Measurements from ENCODE around the gene STAB2. TPM values are rescaled to one million over a fixed set of nuclear protein-coding genes. Genes with fewer than 3 reads are reported as not detected.

Gene STAB2
- polyA plus RNA-seq, 1 of the 3 experiments (the other 2 are of a cell fraction) = not detected

DNA sequence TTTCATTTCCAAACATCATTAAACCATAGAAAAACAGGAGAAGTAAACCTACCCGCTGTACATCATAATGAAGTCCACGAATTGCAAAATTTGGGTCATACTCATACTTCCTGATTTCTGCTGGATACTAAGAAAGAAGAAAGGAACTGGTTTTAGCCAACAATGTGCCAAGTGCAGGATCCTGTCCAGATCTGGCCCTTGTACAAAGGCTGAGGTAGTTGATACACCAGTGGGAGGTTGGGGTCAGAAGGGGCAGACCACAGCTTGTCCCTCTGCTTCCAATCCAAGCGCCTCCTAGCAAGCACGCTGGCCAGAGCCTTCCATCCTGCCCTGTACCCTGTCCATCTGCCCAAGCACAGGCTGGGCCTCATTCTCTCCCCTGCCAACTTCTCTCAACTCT lies 219.7 kb downstream of the STAB2 start:
- Histone ChIP-seq H3K4me3 (ENCODE audit: low read depth in 2 of 2, low read length in 1 of 2) (no peak overlapping the region), H3K4me1 (ENCODE audit: control insufficient read depth in 1 of 2, insufficient read depth in 2 of 2, low read depth in 1 of 2, low read length in 1 of 2) (peaks cover 3 to 32% of the 10 kb centered on the region in 2 experiments; a peak in 3 of 4 replicates), H3K36me3 (replicated peaks in 1 of 2; ENCODE audit: control insufficient read depth in 1 of 2, insufficient read depth in 2 of 2, low read length in 1 of 2) (peaks cover 7 to 9% of the 10 kb centered on the region in 2 experiments), H3K27ac (ENCODE audit: low read depth in 2 of 2, low read length in 1 of 2) (peak overlapping the region in 1 of 2 experiments; percentile 94; a peak in 1 of 4 replicates), H3F3A (replicated peaks; ENCODE audit: insufficient read depth) (peaks cover 25% of the 10 kb centered on the region), H4K20me1 (ENCODE audit: insufficient read depth) (no peaks in the 10 kb centered on the region), H3K9me3 (no peaks in the 10 kb centered on the region), H3K27me3 (ENCODE audit: insufficient read depth) (no peaks in the 10 kb centered on the region), H3K9ac (no peak overlapping the region), H2AFZ (ENCODE audit: low read depth) (no peak overlapping the region), H3K4me2 (no peak overlapping the region), H3K79me2 (ENCODE audit: insufficient read depth) (peaks cover 31% of the 10 kb centered on the region; the same call in 1 of the 2 replicates), H3K9me2 (no peaks in the 10 kb centered on the region)
- no peak for DNase-seq
- ChIA-PET POLR2A (no interaction called here), CTCF (no interaction called here)
- TF ChIP-seq ELF1 (IDR thresholded peaks at IDR 0.05) (peak; percentile 39; the same call in 1 of the 2 replicates), TAF1 (IDR thresholded peaks at IDR 0.05; ENCODE audit: borderline replicate concordance, low read depth, low read length) (no peak), EP300 (IDR thresholded peaks at IDR 0.05; ENCODE audit: borderline replicate concordance in 1 of 2, low read depth in 1 of 2, low read length in 1 of 2) (peak in 1 of 2 experiments; percentile 92; a peak in 1 of 4 replicates), RXRA (IDR thresholded peaks at IDR 0.05; ENCODE audit: borderline replicate concordance, low read depth) (peak; percentile 89), RAD21 (IDR thresholded peaks at IDR 0.05; ENCODE audit: low read length) (no peak), FOSL2 (IDR thresholded peaks at IDR 0.05; ENCODE audit: borderline replicate concordance, low read depth) (no peak), NFIC (IDR thresholded peaks at IDR 0.05; ENCODE audit: borderline replicate concordance) (peak; percentile 97), SIN3A (IDR thresholded peaks at IDR 0.05; ENCODE audit: borderline replicate concordance, low read depth, low read length) (0 out of 2 replicates have a peak, but pooled peaks have one; percentile 64), MEF2A (IDR thresholded peaks at IDR 0.05; ENCODE audit: borderline replicate concordance, low read depth) (peak; percentile 48; the same call in 1 of the 2 replicates), POLR2AphosphoS5 (IDR thresholded peaks at IDR 0.05; ENCODE audit: low read depth, low read length) (peak; percentile 83), TEAD4 (IDR thresholded peaks at IDR 0.05; ENCODE audit: borderline replicate concordance, insufficient read depth) (peak; percentile 75), FOXM1 (IDR thresholded peaks at IDR 0.05; ENCODE audit: low read depth) (peak; percentile 70; the same call in 1 of the 2 replicates), TCF12 (IDR thresholded peaks at IDR 0.05) (peak; percentile 99), JUND (IDR thresholded peaks at IDR 0.05) (peak; percentile 74), REST (IDR thresholded peaks at IDR 0.05; ENCODE audit: low read depth, low read length) (0 out of 2 replicates have a peak, but pooled peaks have one; percentile 50), RFX5 (IDR thresholded peaks at IDR 0.05; ENCODE audit: low read length) (no peak)
- TF ChIP-seq, protein P1, sequence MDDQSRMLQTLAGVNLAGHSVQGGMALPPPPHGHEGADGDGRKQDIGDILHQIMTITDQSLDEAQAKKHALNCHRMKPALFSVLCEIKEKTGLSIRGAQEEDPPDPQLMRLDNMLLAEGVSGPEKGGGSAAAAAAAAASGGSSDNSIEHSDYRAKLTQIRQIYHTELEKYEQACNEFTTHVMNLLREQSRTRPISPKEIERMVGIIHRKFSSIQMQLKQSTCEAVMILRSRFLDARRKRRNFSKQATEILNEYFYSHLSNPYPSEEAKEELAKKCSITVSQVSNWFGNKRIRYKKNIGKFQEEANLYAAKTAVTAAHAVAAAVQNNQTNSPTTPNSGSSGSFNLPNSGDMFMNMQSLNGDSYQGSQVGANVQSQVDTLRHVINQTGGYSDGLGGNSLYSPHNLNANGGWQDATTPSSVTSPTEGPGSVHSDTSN (IDR thresholded peaks at IDR 0.05) = peak; percentile 90
- TF ChIP-seq, protein P2, sequence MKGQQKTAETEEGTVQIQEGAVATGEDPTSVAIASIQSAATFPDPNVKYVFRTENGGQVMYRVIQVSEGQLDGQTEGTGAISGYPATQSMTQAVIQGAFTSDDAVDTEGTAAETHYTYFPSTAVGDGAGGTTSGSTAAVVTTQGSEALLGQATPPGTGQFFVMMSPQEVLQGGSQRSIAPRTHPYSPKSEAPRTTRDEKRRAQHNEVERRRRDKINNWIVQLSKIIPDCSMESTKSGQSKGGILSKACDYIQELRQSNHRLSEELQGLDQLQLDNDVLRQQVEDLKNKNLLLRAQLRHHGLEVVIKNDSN (IDR thresholded peaks at IDR 0.05; ENCODE audit: borderline replicate concordance, low read depth) = no peak
- TF ChIP-seq, protein P3, sequence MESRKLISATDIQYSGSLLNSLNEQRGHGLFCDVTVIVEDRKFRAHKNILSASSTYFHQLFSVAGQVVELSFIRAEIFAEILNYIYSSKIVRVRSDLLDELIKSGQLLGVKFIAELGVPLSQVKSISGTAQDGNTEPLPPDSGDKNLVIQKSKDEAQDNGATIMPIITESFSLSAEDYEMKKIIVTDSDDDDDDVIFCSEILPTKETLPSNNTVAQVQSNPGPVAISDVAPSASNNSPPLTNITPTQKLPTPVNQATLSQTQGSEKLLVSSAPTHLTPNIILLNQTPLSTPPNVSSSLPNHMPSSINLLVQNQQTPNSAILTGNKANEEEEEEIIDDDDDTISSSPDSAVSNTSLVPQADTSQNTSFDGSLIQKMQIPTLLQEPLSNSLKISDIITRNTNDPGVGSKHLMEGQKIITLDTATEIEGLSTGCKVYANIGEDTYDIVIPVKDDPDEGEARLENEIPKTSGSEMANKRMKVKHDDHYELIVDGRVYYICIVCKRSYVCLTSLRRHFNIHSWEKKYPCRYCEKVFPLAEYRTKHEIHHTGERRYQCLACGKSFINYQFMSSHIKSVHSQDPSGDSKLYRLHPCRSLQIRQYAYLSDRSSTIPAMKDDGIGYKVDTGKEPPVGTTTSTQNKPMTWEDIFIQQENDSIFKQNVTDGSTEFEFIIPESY (IDR thresholded peaks at IDR 0.05; ENCODE audit: borderline replicate concordance, low read depth) = no peak
- TF ChIP-seq, protein P4, sequence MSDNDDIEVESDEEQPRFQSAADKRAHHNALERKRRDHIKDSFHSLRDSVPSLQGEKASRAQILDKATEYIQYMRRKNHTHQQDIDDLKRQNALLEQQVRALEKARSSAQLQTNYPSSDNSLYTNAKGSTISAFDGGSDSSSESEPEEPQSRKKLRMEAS (IDR thresholded peaks at IDR 0.05; ENCODE audit: low read depth) = 0 out of 2 replicates have a peak, but pooled peaks have one; percentile 37
- 85% methylated on average over 4 of the region's 4 CpGs for WGBS (ENCODE audit: low lambda C conversion rate)

All from SK-N-SH (cell line).